Left ventricle myocardium inferior (tissue), 1 donor: ENCODE measurements around the gene SHISA2. TPM values are rescaled to one million over a fixed set of nuclear protein-coding genes. Genes with fewer than 3 reads are reported as not detected.
A peak's percentile ranks its signal among the peaks of the same experiment; 100 is the strongest.

Experiments
- DNase-seq: peaks from one replicate; pipeline ENCODE4 v3.0.0-alpha.2; 2020
- H3K27ac ChIP-seq: fragments of 200-600 bp; replicated peaks from 2 replicates; pipeline ENCODE4 v1.8.0; 2021
- H3K27me3 ChIP-seq: fragments of 200-600 bp; 2 replicates; pipeline ENCODE4 v1.8.0; 2021; ENCODE audit warnings: low read depth
- H3K36me3 ChIP-seq: fragments of 200-600 bp; 2 replicates; pipeline ENCODE4 v1.8.0; 2021
- H3K4me1 ChIP-seq: fragments of 200-600 bp; 2 replicates; pipeline ENCODE4 v1.8.0; 2021
- H3K4me3 ChIP-seq: fragments of 200-600 bp; 2 replicates; pipeline ENCODE4 v1.8.0; 2021; ENCODE audit warnings: mild to moderate bottlenecking, moderate library complexity
- H3K9me3 ChIP-seq: fragments of 200-600 bp; replicated peaks from 2 replicates; pipeline ENCODE4 v1.8.0; 2021
- intact Hi-C: fragments of 100-400 bp; cut with micrococcal nuclease; formaldehyde crosslinking; loops from one replicate; pipeline ENCODE4 v1.11.0; 2022
- total RNA-seq: library from RNA; stranded (reverse); fragmentation: NEBNext Ultra II Directional; extraction: Animal tissue kit (Norgen Biotek cat#: 25700); gene quantifications from one replicate; pipeline ENCODE4 v1.2.1, GENCODE V29; 2021
- TF ChIP-seq, protein P1 (sequence below): fragments of 200-600 bp; IDR thresholded peaks from 2 replicates; pipeline ENCODE4 v1.8.0; 2021; ENCODE audit warnings: antibody characterized with exemption, mild to moderate bottlenecking, borderline replicate concordance
- donor health status: DM: no; HTN: yes; CAD: no; lungs with severe emphysema.

SHISA2 gene
- total RNA-seq, 1 donor from 2014 or later = 0.22 TPM

GRCh38 chr13:26037302-26037701 is 14.5 kb downstream of the SHISA2 start:
- H3K36me3 ChIP-seq = no peaks in the 10 kb centered on the region
- peaks cover 3% of the 10 kb centered on the region for H3K4me1 ChIP-seq
- no peak overlapping the region for H3K27ac ChIP-seq
- intact Hi-C loops = no loop called here
- TF ChIP-seq, protein P1, sequence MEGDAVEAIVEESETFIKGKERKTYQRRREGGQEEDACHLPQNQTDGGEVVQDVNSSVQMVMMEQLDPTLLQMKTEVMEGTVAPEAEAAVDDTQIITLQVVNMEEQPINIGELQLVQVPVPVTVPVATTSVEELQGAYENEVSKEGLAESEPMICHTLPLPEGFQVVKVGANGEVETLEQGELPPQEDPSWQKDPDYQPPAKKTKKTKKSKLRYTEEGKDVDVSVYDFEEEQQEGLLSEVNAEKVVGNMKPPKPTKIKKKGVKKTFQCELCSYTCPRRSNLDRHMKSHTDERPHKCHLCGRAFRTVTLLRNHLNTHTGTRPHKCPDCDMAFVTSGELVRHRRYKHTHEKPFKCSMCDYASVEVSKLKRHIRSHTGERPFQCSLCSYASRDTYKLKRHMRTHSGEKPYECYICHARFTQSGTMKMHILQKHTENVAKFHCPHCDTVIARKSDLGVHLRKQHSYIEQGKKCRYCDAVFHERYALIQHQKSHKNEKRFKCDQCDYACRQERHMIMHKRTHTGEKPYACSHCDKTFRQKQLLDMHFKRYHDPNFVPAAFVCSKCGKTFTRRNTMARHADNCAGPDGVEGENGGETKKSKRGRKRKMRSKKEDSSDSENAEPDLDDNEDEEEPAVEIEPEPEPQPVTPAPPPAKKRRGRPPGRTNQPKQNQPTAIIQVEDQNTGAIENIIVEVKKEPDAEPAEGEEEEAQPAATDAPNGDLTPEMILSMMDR = peak; percentile 54
- H3K4me3 ChIP-seq = no peak overlapping the region
- H3K27me3 ChIP-seq = peaks cover 46% of the 10 kb centered on the region
- no peaks in the 10 kb centered on the region for H3K9me3 ChIP-seq
- DNase-seq = no peak

DNA sequence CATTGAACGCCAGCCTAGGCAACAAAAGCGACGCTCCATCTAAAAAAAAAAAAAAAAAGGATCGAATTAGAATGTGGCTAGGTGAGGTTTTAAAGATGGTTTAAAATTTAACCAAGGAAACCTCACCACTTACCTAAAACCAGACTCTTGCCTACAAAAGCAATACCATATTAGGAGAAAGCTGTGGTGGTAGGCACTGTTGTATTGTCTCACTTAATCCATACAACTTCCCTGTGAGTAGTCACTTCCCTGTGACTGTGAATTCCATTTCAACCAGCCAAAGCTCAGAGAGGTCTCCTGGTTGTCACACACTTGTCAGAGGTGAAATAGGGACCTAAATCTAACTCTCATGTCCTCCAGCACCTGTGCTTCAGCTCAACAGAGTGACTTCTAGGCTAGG is 15.4 kb downstream of the SHISA2 start:
- intact Hi-C loops = no loop called here
- DNase-seq = no peak
- peaks cover 3% of the 10 kb centered on the region for H3K4me1 ChIP-seq
- peaks cover 37% of the 10 kb centered on the region for H3K27me3 ChIP-seq
- no peak overlapping the region for H3K4me3 ChIP-seq
- no peaks in the 10 kb centered on the region for H3K36me3 ChIP-seq
- peaks cover 2% of the 10 kb centered on the region for H3K9me3 ChIP-seq
- TF ChIP-seq, protein P1 = no peak
- H3K27ac ChIP-seq = no peak overlapping the region

GRCh38 chr13:26034018-26034417 is 17.8 kb downstream of the SHISA2 start:
- Histone ChIP-seq H3K9me3 (peaks cover 13% of the 10 kb centered on the region), H3K4me3 (no peak overlapping the region), H3K27me3 (peaks cover 24% of the 10 kb centered on the region), H3K4me1 (peaks cover 3% of the 10 kb centered on the region), H3K27ac (no peak overlapping the region), H3K36me3 (no peaks in the 10 kb centered on the region)
- intact Hi-C loops = no loop called here
- TF ChIP-seq, protein P1 = no peak
- no peak for DNase-seq

DNA sequence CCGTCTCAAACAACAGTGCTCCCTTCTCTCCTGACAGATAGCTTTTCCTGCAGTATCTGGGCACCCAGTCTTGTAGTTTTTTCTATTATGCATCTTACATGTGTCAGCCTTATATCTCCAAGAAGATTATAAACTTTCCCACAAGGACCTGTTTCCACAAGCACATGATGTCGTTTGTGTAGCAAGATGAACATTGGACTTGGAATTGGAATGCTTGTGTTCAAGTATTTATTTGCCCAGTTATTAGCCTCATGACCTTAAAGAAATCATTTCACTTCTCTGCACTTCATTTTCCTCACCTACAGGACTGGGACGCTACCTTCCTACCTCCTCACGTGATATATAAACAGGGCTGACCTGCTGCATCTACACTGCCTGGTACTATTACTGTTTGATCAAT is 21.5 kb downstream of the SHISA2 start:
- TF ChIP-seq, protein P1 = no peak
- intact Hi-C loops = no loop called here
- peaks cover 13% of the 10 kb centered on the region for H3K9me3 ChIP-seq

DNA sequence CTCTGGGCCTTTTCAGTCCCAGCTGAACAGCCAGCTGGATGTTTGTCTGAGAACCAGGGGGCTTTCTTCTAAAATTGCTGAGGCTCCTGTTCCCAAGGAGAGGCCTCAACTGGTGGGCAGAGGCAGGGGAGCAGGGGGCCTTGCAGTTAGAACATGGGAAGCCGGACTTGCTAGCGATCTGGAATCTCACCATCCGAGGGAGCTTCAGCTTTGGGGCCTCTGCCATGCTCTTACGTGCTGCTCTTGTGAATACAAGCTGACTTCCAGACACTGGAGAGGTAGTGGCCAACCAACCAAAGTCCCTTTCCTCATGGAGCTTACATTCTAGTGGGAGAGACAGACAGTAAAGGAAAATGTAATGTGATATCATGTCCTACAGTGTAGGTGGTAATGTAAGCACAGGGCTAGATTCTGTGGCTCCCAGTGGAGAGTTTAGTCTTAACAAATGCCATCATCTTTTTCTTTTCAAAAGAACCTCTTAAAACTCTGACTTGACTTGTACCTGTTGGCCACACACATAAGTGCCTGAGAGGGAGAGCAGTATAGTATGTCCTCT is 22.2 kb downstream of the SHISA2 start:
- DNase-seq = no peak
- Histone ChIP-seq H3K36me3 (no peaks in the 10 kb centered on the region), H3K4me3 (no peak overlapping the region), H3K27me3 (peaks cover 18% of the 10 kb centered on the region), H3K4me1 (peaks cover 8% of the 10 kb centered on the region), H3K27ac (no peak overlapping the region), H3K9me3 (peaks cover 13% of the 10 kb centered on the region)
- TF ChIP-seq, protein P1 = no peak
- intact Hi-C loops = no loop called here

More for the DNA sequence above, 21.5 kb downstream of the SHISA2 start:
- Histone ChIP-seq H3K27me3 (peaks cover 18% of the 10 kb centered on the region), H3K27ac (no peak overlapping the region), H3K4me3 (no peak overlapping the region), H3K36me3 (no peaks in the 10 kb centered on the region), H3K4me1 (peaks cover 1% of the 10 kb centered on the region)
- no peak for DNase-seq

- H3K4me1 ChIP-seq = peaks cover 41% of the 10 kb centered on the region
- H3K27me3 ChIP-seq = peaks cover 5% of the 10 kb centered on the region
- H3K36me3 ChIP-seq = no peaks in the 10 kb centered on the region
- peaks cover 9% of the 10 kb centered on the region for H3K9me3 ChIP-seq
- no peak overlapping the region for H3K4me3 ChIP-seq
- no peak overlapping the region for H3K27ac ChIP-seq
- intact Hi-C loops = no loop called here
- DNase-seq = no peak
- TF ChIP-seq, protein P1 = no peak
Observed at GRCh38 chr13:26026211-26026610, 25.6 kb downstream of the SHISA2 start.
